ENCODE data around the gene SLC44A3. TPM values are rescaled to one million over a fixed set of nuclear protein-coding genes. Genes with fewer than 3 reads are reported as not detected.

The SLC44A3 gene
- total RNA-seq, 2 donors from 2014 or later, result 5.5 to 6.3 TPM

- no peak for TF ChIP-seq CTCF (conservative IDR thresholded peaks at IDR 0.05)
- peaks cover 13% of the 10 kb centered on the region for H3K4me1 ChIP-seq (ENCODE audit: control insufficient read depth, insufficient read depth, low read length)
- H3K9me3 ChIP-seq (ENCODE audit: control insufficient read depth, low read length), result no peaks in the 10 kb centered on the region
- H3K4me3 Mint-ChIP-seq, result peak overlapping the region; percentile 99
- DNase-seq, result no peak
- H3K27me3 ChIP-seq (ENCODE audit: control insufficient read depth, insufficient read depth, low read length, poor library complexity, severe bottlenecking), result no peaks in the 10 kb centered on the region
- H3K27ac ChIP-seq (ENCODE audit: low read depth, low read length), result no peak overlapping the region
- H3K4me1 Mint-ChIP-seq, result peaks cover 41% of the 10 kb centered on the region
- no peaks in the 10 kb centered on the region for H3K27me3 Mint-ChIP-seq (ENCODE audit: insufficient read depth)
- peak overlapping the region; percentile 85 for H3K4me3 ChIP-seq (ENCODE audit: low read length)
- H3K9ac ChIP-seq (ENCODE audit: extremely low read depth, low read length, poor library complexity, severe bottlenecking), result peak overlapping the region; percentile 81
- WGBS, 2 experiments (ENCODE audit: insufficient coverage in 1 of 2, insufficient read length in 1 of 2), result 95% methylated on average over 6 to 7 of the region's 7 CpGs
- peaks cover 14% of the 10 kb centered on the region for H3K36me3 Mint-ChIP-seq (ENCODE audit: low read depth)
- H3K36me3 ChIP-seq (ENCODE audit: control insufficient read depth, insufficient read depth, low read length), result peaks cover 20% of the 10 kb centered on the region
- H3K27ac Mint-ChIP-seq, result peak overlapping the region; percentile 99
- no peaks in the 10 kb centered on the region for H3K9me3 Mint-ChIP-seq
Observed at GRCh38 chr1:94928293-94928939, 108.3 kb downstream of the SLC44A3 start.

GRCh38 chr1:94929351-94930217, 109.4 kb downstream of the SLC44A3 start:
- Mint-ChIP-seq H3K27me3 (ENCODE audit: insufficient read depth) (no peaks in the 10 kb centered on the region), H3K27ac (no peak overlapping the region), H3K4me1 (peaks cover 32% of the 10 kb centered on the region), H3K36me3 (ENCODE audit: low read depth) (peaks cover 14% of the 10 kb centered on the region), H3K9me3 (no peaks in the 10 kb centered on the region), H3K4me3 (peak overlapping the region; percentile 32)
- no peak overlapping the region for H3K27ac ChIP-seq (ENCODE audit: low read depth, low read length)
- H3K9ac ChIP-seq (ENCODE audit: extremely low read depth, low read length, poor library complexity, severe bottlenecking), result no peak overlapping the region
- no peaks in the 10 kb centered on the region for H3K9me3 ChIP-seq (ENCODE audit: control insufficient read depth, low read length)
- peaks cover 11% of the 10 kb centered on the region for H3K4me1 ChIP-seq (ENCODE audit: control insufficient read depth, insufficient read depth, low read length)
- 81 to 90% methylated on average over 8 to 11 of the region's 11 CpGs for WGBS, 2 experiments (ENCODE audit: insufficient coverage in 1 of 2, insufficient read length in 1 of 2)
- DNase-seq, result peak; percentile 83
- H3K36me3 ChIP-seq (ENCODE audit: control insufficient read depth, insufficient read depth, low read length), result peaks cover 13% of the 10 kb centered on the region
- H3K4me3 ChIP-seq (ENCODE audit: low read length), result peak overlapping the region; percentile 85
- no peaks in the 10 kb centered on the region for H3K27me3 ChIP-seq (ENCODE audit: control insufficient read depth, insufficient read depth, low read length, poor library complexity, severe bottlenecking)
- no peak for TF ChIP-seq CTCF (conservative IDR thresholded peaks at IDR 0.05)

GRCh38 chr1:94931254-94931841, 111.2 kb downstream of the SLC44A3 start:
- no peak overlapping the region for H3K4me3 Mint-ChIP-seq
- Histone ChIP-seq H3K27me3 (ENCODE audit: control insufficient read depth, insufficient read depth, low read length, poor library complexity, severe bottlenecking) (no peaks in the 10 kb centered on the region), H3K4me1 (ENCODE audit: control insufficient read depth, insufficient read depth, low read length) (peaks cover 11% of the 10 kb centered on the region), H3K9me3 (ENCODE audit: control insufficient read depth, low read length) (no peaks in the 10 kb centered on the region), H3K9ac (ENCODE audit: extremely low read depth, low read length, poor library complexity, severe bottlenecking) (no peak overlapping the region), H3K36me3 (ENCODE audit: control insufficient read depth, insufficient read depth, low read length) (peaks cover 5% of the 10 kb centered on the region), H3K4me3 (ENCODE audit: low read length) (no peak overlapping the region), H3K27ac (ENCODE audit: low read depth, low read length) (no peak overlapping the region)
- TF ChIP-seq CTCF (conservative IDR thresholded peaks at IDR 0.05), result no peak
- no peak overlapping the region for H3K27ac Mint-ChIP-seq
- H3K36me3 Mint-ChIP-seq (ENCODE audit: low read depth), result peaks cover 11% of the 10 kb centered on the region
- peaks cover 41% of the 10 kb centered on the region for H3K4me1 Mint-ChIP-seq
- WGBS, 2 experiments (ENCODE audit: insufficient coverage in 1 of 2, insufficient read length in 1 of 2), result 96 to 98% methylated on average over 4 to 7 of the region's 7 CpGs
- no peaks in the 10 kb centered on the region for H3K9me3 Mint-ChIP-seq
- no peaks in the 10 kb centered on the region for H3K27me3 Mint-ChIP-seq (ENCODE audit: insufficient read depth)
- no peak for DNase-seq
